NCI-H1930 (cell line): Measurements from ENCODE around the gene TXNDC8.

Experiments used
- DNase-seq, 2 experiments: peaks; one replicate each; lab custom pipeline; 2025; lab: John Stamatoyannopoulos, UW

TXNDC8 gene

DNA sequence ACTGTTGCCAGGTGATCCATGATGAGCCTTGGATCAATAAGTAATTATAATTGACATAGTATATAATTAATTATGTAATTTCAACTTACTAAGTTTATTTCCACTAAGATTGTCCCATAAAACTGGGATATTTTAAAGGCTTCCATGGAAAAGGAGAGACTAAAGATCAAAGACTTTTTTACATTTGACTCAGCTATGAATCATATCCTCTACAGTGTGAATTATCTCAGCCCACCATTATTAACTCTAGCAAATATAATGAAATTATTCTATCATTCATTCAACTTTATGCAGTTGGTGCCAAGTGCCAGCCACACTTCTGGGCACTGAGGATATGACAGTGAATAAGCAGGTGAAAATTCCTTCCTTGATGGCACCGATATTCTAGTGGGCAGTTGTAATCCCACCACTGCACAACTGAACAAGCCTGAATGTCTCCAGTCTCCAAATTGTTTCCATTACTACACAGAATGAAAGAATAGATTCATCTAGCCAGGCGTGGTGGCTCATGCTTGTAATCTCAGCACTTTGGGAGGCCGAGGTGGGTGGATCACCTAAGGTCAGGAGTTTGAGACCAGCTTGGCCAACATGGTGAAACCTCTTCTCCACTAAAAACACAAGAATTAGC lies 59.5 kb downstream of the TXNDC8 start:
- DNase-seq = no peak

DNA sequence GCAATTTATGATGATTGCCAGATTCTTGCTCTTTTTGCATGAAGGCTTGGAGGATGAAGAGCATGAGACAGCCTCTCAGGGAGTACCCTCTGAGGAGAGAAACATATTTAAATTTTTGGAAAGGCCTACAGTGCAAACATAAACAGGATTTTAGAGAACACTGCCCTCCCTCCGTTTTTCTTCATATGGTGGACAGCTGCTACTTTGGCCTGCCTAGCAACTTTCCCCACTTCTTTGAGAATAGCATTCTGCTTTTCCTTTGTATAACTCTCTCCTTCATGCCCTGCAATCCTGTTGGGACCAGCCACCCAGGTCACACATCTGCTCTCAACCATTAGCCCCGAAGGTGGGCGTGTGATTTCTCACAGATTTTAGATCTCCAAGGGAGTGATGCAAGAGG lies 60.9 kb downstream of the TXNDC8 start:
- DNase-seq = no peak

DNA sequence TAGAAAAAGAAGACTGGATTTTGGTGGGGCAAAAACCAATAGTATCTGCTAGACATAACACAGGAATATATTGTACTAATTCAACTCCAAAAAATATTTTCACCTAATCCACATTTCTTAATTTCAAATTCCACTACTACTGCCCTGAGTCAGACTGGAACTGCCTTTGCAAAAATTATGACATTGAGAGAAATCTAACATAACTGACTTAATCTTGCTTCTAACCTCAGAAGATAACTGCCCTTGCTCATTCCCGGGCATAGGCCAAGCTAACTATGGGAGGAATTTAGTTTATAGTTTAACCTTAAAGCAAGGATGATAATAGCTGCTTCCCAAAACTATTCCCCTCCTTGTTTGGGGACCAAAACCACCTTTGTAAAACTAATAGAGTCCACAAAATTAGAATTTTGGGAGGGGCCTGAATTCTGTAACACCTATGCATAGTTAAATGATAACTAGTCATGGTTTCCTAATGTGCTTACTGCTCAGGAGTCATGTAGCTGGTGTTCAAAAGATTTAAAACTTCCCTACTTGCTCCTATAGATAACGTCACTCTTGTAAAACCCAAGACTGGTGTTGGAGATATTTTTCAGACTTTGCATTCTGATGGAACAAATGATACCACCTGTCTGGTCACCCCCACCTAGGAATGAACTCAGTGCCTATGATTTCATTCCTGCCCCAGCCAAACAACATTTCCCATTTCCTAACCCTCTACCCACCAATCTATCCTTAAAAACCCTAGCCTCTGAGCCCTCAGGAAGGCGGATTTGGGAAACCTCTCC lies 67.3 kb downstream of the TXNDC8 start:
- no peak for DNase-seq

DNA sequence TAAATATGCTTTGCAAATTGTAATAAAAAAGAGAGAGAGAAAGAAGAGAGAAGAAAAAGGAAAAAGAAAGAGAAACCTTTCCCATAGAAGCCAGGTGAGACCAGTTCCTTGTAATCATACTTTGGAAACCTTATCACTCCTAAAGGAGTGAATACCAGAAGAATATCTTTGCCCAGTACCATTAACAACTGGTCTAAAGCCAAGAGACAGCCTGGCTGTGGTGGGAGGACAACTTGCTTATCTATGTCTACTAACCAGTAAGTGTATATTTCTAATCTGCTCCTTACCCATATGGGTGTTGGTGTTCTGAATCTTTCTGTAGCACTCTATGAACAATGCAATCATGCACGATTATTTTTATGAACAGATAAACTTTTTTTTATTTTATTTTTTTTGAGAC lies 70.9 kb downstream of the TXNDC8 start:
- DNase-seq = no peak

DNA sequence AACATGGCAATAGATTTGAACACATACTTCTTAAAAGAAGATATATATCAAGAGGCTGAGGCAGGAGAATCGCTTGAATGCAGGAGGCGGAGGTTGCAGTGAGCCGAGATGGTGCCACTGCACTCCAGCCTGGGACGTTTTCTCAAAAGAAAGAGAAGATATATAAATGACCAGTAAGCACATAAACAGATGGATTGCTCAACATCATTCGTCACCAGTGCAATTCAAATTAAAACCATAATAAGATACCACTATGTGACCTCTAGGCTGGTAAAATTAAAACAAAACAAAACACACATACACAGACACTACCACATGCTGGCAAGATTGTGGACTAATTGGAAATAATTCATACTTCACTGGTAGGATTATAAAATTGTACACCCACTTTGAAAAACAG lies 76.0 kb downstream of the TXNDC8 start:
- DNase-seq = no peak

DNA sequence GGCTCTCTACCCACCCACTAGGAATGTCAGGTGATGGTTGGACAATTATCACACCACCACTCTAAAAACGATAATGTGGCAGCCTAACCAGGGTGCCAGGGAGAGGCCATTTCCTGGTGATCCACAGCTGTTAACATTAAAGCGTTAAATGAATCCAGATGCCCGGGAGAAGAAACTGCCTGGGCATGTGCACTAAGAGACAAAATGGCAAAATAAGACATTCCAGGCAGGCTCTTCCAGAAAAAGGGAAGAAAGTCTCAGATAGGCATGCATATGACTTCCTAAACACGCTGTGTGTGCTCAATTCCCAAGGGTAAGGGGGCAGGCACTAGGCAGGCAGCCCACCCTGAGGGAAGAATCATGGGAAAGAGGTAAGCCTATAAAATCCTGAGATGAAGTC lies 76.8 kb downstream of the TXNDC8 start:
- DNase-seq = no peak

DNA sequence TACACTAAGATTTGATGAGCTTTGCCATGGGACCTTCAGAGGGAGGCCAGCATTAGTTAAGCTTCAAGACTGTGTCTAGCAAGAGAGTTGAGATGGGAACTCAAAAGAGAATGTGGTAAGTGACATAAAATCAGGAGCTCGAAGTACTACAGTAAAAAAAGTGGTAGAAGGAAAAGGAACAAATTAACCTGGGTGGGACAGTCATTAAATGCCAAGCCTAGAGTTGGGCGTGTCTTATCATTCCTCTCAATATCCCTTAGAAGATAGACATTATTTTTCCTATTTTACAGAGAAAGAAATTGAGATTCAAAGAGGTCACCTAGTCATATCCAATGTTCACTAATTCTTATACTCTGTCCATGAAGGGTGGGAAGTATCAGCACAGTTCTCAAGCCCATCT lies 78.1 kb downstream of the TXNDC8 start:
- DNase-seq = no peak

DNA sequence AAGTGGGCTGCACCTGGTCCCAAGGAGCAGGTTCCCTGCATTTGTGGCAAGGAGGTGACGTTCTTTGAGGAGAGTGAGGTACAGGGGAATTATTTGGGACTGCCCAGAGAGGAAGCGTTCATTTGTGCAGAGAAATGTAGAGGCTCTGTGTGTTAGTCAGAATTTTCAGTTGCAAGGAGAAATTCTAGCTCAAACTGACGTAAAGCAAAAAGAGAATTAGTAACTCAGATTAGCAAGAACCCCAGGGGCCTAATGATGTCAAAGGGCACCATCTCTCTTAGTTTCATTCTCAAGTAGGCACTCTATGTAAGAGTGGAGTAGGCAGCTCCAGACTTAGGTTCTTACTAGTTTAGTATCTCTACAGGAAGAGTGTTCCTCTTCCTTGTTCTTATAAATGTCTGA lies 79.0 kb downstream of the TXNDC8 start:
- no peak for DNase-seq

DNA sequence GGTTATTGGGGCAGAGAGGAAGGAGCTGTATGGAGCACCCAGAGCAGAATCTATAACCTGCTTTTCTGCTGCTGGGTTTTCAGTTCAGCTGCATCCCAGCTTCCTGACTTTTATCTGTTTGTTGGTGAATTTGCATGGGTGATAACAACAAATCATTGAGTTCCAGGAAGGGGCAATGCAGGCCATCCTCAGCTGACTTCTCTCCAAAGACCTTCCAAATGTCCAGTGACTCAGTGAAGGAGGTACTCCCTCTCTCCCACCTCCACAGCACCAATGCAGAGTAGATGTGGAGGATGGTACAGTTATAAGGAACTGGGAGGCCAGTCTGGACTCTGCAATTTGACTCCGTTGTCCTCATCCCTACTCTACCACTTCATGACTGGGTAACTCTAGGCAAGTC lies 79.7 kb downstream of the TXNDC8 start:
- DNase-seq = no peak

DNA sequence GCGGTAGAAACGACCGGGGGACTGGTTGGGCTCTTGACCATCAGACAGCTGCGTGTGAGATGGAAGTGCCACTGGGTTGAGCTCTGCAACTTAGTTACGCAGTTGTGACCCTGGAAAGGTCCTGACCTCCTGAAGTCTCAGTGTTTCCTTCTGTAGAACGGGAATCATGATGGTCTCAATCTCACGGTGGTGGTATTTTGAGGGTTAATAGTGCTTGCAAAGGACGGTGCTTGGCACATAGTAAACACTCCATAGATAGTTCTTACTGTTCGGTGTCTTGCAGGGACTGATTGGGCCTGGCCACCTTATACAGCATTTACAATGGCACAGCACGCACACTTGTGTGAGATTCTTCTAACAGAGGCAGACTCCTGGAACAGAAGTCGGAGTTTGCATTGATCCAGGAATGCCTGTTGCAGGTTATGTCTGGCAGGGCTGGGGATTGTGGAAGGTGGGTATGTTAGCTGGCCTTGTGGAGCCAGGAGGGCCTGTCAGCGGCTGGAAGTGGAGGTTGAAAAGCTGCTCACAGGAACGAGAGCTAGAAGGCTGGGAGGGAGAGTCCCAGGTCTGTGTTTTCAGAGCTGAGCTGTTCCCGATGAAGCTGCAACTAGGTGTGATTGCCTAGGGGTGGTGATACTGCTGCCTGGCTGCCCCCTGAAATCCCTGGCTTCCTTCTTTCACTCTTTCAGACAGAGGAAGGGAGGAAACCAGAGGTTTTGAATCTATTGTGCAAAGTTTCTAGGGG lies 80.4 kb downstream of the TXNDC8 start:
- DNase-seq = no peak

DNA sequence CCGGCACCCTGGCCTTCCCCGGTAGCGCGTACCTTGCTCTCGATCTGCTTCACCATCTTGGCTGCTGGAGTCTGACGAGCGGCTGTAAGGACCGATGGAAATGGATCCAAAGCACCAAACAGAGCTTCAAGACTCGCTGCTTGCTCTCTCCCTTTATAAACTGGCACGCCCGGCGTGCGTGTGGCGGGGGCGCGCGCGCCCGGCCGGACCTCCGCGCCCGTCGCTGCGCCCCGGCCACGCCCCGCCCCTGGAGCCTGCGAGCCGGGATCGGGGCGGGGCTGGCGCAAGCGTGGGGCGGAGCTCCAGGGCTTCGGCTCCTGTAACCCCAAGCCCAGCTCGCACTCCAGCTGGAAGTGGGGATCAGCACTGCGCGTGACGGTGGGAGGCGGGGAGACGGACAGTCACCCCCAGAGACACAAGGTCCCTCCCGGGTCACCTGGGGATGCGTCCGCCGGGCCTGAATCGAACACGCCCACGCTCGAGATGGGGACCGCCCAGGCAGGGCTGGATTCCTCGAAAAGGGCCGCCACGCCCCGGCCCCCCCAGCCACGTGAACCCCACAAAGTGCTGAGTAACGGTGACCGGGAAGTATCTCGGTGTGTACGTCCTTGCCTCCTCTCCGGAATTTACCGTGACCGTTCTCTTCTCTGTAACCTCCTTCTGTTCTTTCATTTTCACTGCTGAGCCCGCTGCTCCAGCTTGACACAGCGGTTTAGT lies 81.1 kb downstream of the TXNDC8 start, which contains the start of gene TXN:
TXN (minus strand) TSS at position 128 of the 717 bp plus-strand sequence; CDS start at position 56, 72 bp downstream.
- peak; percentile 53 to 77 for DNase-seq

DNA sequence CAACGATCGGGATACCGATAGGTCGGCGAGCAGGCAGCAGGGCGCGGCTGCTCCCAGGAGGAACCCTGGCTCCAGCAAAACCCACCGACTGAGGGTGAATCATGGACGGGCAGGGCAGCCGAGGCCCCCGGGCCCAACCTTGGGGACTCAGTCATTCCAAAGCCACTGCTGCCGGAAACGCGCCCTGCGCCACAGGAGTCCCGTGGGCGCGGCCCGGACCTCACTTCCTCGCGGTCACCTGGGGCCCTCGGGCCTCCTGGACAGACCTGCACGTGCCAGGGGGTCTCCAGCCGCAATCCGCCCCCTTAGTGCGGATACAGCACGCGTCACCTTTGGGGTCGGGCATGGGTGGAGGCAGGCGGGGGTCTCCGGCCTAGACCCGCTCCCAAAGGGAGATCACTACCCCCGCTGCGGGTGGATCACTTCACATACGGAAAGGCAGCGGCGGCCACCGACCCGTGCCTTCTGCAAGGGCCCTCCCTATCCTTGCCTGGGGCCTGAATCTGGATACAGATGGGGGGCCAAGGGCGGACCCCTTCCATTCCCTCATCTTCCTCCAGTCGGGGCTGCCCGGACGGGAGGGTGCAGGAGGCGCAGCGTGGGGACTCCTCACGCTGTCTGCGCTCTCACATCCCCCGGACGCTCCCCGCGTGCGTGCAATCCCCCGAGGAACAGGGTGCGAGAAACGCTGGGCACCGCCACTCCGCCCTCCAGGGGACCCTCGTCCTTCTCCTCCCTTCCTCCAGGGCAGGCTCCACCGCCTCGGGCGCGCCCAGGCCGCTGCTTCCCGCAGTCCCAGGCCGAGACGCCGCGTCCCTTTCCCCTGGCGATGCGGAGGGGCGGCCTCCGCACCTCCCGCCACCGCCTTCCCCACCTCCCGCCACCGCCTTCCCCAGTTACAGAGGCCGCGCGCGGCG lies 81.9 kb downstream of the TXNDC8 start:
- peak in 1 of 2 experiments; percentile 9 for DNase-seq

DNA sequence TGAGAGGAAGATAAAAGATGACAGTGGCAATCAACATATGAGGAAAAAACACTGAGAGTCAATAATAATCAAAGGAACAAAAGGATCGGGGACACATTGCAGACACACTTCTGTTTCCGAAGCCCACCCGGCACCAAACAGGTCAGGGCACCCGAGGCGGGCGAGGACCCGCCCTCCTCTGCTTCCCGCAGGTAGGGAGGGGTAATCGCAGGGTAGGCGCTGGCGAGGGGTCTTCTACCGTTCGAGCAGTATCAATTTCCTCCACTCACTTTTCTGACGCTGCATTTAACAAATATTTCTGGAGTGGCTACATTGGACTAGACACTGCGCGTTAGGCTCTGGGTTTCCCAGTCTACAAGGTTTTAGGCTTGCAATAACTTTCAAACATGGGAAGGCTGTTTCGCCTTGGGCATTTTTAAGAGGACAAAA lies 82.6 kb downstream of the TXNDC8 start:
- DNase-seq = no peak

DNA sequence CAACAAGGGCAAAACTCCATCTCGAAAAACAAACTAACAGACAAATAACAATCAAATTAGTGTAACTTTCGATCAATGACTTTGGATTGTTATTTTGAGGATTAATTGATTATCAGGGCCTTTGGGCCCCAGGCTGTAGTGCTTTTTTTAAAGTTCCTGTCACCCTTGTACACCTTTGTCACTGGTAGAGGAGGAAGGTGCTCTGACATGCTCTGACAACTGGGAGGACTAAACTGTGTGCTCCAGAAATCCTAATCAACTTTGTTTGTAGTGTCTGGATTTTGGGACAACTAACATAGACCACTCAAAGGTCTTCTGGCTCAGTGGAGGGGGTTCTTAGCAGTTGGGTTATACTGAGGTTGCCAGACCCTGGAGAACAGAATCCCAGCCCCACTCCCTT lies 83.2 kb downstream of the TXNDC8 start:
- no peak for DNase-seq
